PC-9 (cell line): ENCODE data around the gene SLC35B2. TPM values are rescaled to one million over a fixed set of nuclear protein-coding genes. Genes with fewer than 3 reads are reported as not detected.
A peak's percentile ranks its signal among the peaks of the same experiment; 100 is the strongest.

Experiments
- BruUV-seq: library from RNA; stranded (reverse); fragments of 400-500 nt; replicated peaks from 2 replicates; lab custom pipeline; 2021; lab: Mats Ljungman, UMichigan
- CTCF ChIA-PET: fragments of 300-600 bp; sonication (Branson Sonifier 250); formaldehyde crosslinking; loops from one replicate; lab custom pipeline; 2022; ENCODE audit warnings: antibody characterized with exemption; lab: Charles Lee
- POLR2A ChIA-PET: fragments of 300-600 bp; sonication (Branson Sonifier 250); formaldehyde crosslinking; loops from one replicate; lab custom pipeline; 2022; ENCODE audit warnings: antibody characterized with exemption; ENCODE audit not compliant: unreplicated experiment; lab: Charles Lee
- DNase-seq, 2 experiments: peaks; one replicate each; pipeline versions ENCODE4 v3.0.0 to v3.0.0-alpha.2; 2015 to 2022; ENCODE audit warnings: mixed read lengths in 1 of 2
- H2AFZ ChIP-seq: fragments of 200-600 bp; sonication (generic); 2 replicates; pipeline ENCODE4 v1.8.1; 2017; ENCODE audit warnings: antibody characterized with exemption
- H3F3A ChIP-seq: fragments of 200-600 bp; sonication (generic); 2 replicates; pipeline ENCODE4 v1.8.1; 2017; ENCODE audit warnings: antibody characterized with exemption, mild to moderate bottlenecking, low read depth; ENCODE audit not compliant: insufficient read depth
- H3K27ac ChIP-seq: fragments of 200-600 bp; sonication (generic); 2 replicates; pipeline ENCODE4 v1.6.1; 2016; ENCODE audit warnings: mixed run types
- H3K27me3 ChIP-seq: fragments of 200-600 bp; sonication (generic); 2 replicates; pipeline ENCODE4 v1.6.1; 2016; ENCODE audit warnings: low read depth, mixed run types; ENCODE audit not compliant: insufficient read depth
- H3K36me3 ChIP-seq: fragments of 200-600 bp; sonication (generic); 2 replicates; pipeline ENCODE4 v1.6.1; 2016; ENCODE audit warnings: low read depth, mixed run types
- H3K4me1 ChIP-seq: fragments of 200-600 bp; sonication (generic); replicated peaks from 2 replicates; pipeline ENCODE4 v1.6.1; 2016; ENCODE audit warnings: mixed run types; ENCODE audit not compliant: insufficient read depth
- H3K4me2 ChIP-seq: fragments of 200-600 bp; sonication (generic); 2 replicates; pipeline ENCODE4 v1.6.1; 2017; ENCODE audit warnings: mixed run types
- H3K4me3 ChIP-seq: fragments of 200-600 bp; sonication (generic); 2 replicates; pipeline ENCODE4 v1.6.1; 2016; ENCODE audit warnings: mixed run types
- H3K79me2 ChIP-seq: fragments of 200-600 bp; sonication (generic); 2 replicates; pipeline ENCODE4 v1.6.1; 2017; ENCODE audit warnings: low read depth, mixed run types
- H3K9me2 ChIP-seq: fragments of 200-600 bp; sonication (generic); 2 replicates; pipeline ENCODE4 v1.8.1; 2017; ENCODE audit warnings: mild to moderate bottlenecking; ENCODE audit not compliant: insufficient read depth
- H3K9me3 ChIP-seq: fragments of 200-600 bp; sonication (generic); 2 replicates; pipeline ENCODE4 v1.8.1; 2016; ENCODE audit warnings: low read depth; ENCODE audit not compliant: insufficient read depth
- H4K20me1 ChIP-seq: fragments of 200-600 bp; sonication (generic); 2 replicates; pipeline ENCODE4 v1.8.1; 2017; ENCODE audit not compliant: insufficient read depth
- CTCF ChIP-seq: fragments of 200-600 bp; sonication (generic); conservative IDR thresholded peaks from 2 replicates; pipeline ENCODE4 v1.6.1; 2017; ENCODE audit warnings: mixed run types, antibody characterized with exemption, mild to moderate bottlenecking, moderate library complexity
- EZH2 ChIP-seq: fragments of 200-600 bp; sonication (generic); IDR thresholded peaks from 2 replicates; pipeline ENCODE4 v1.8.0; 2017; ENCODE audit warnings: antibody characterized with exemption, low read depth
- intact Hi-C: fragments of 100-400 bp; cut with micrococcal nuclease; formaldehyde crosslinking; loops from one replicate; pipeline ENCODE4 v1.10.0; 2022; ENCODE audit not compliant: unreplicated experiment
- total RNA-seq: library from RNA; stranded (reverse); gene quantifications from 2 replicates; pipeline ENCODE4 v1.2.3, GENCODE V29; 2021

The SLC35B2 gene
- total RNA-seq, 1 experiment from 2014 or later: 59.7 TPM

- peak in 1 of 2 experiments; percentile 10 for DNase-seq
- CTCF ChIA-PET: interaction anchor here (0.8 kb wide), 1 partner anchor 8 kb away, joined by 3 read pairs; no protein-coding TSS in a partner anchor
These were observed 11.9 kb downstream of the SLC35B2 start for GRCh38 chr6:44245391-44245911.

GRCh38 chr6:44243345-44243744 lies 14.0 kb downstream of the SLC35B2 start:
- Histone ChIP-seq H4K20me1 (peaks cover 13% of the 10 kb centered on the region), H3K9me3 (no peaks in the 10 kb centered on the region), H3K27ac (no peak overlapping the region), H3K79me2 (peaks cover 15% of the 10 kb centered on the region), H3K9me2 (no peaks in the 10 kb centered on the region), H2AFZ (no peak overlapping the region), H3K27me3 (no peaks in the 10 kb centered on the region), H3K4me3 (no peak overlapping the region), H3K36me3 (peaks cover 8% of the 10 kb centered on the region), H3K4me1 (peaks cover under 1% of the 10 kb centered on the region), H3F3A (peaks cover 22% of the 10 kb centered on the region), H3K4me2 (no peak overlapping the region)
- intact Hi-C loops: no loop called here
- ChIA-PET CTCF (interaction anchor here (0.6 kb wide), 1 partner anchor 478 kb away, joined by 23 read pairs; no protein-coding TSS in a partner anchor), POLR2A (no interaction called here)
- BruUV-seq: no TSS peak
- TF ChIP-seq CTCF (no peak), EZH2 (no peak)
- DNase-seq: no peak

More at GRCh38 chr6:44245391-44245911, 11.9 kb downstream of the SLC35B2 start:
- peaks cover 22% of the 10 kb centered on the region for H3K4me1 ChIP-seq
- H3K4me2 ChIP-seq: peak overlapping the region; percentile 97
- H3K27me3 ChIP-seq: no peaks in the 10 kb centered on the region
- no TSS peak for BruUV-seq
- no peaks in the 10 kb centered on the region for H3K9me2 ChIP-seq
- H3F3A ChIP-seq: peaks cover 39% of the 10 kb centered on the region
- H4K20me1 ChIP-seq: peaks cover 34% of the 10 kb centered on the region
- no peak overlapping the region for H3K27ac ChIP-seq
- POLR2A ChIA-PET: interaction anchor here (0.6 to 1.2 kb wide), 3 partner anchors 19 to 157 kb away, joined by 3 to 11 read pairs (median 4); no protein-coding TSS in a partner anchor
- no peaks in the 10 kb centered on the region for H3K9me3 ChIP-seq
- H3K36me3 ChIP-seq: peaks cover 29% of the 10 kb centered on the region
- H3K79me2 ChIP-seq: peaks cover 36% of the 10 kb centered on the region
- H2AFZ ChIP-seq: peak overlapping the region; percentile 93
- H3K4me3 ChIP-seq: peak overlapping the region; percentile 98; the same call in 1 of the 2 replicates
- intact Hi-C loops: loop anchor here (5.0 kb wide), 1 partner anchor 128 kb away; no protein-coding TSS in a partner anchor
- TF ChIP-seq CTCF (no peak), EZH2 (no peak)

GRCh38 chr6:44238687-44239350 lies 18.5 kb downstream of the SLC35B2 start:
- H3K9me2 ChIP-seq: no peaks in the 10 kb centered on the region
- peaks cover 17% of the 10 kb centered on the region for H3K4me1 ChIP-seq
- H3K9me3 ChIP-seq: no peaks in the 10 kb centered on the region
- H3K4me3 ChIP-seq: no peak overlapping the region
- CTCF ChIA-PET: interaction anchor here (0.6 kb wide), 1 partner anchor 10 kb away, joined by 3 read pairs; no protein-coding TSS in a partner anchor
- peak in 1 of 2 experiments; percentile 34 for DNase-seq
- H3F3A ChIP-seq: peaks cover 27% of the 10 kb centered on the region
- no peaks in the 10 kb centered on the region for H3K79me2 ChIP-seq
- no peaks in the 10 kb centered on the region for H4K20me1 ChIP-seq
- intact Hi-C loops: no loop called here
- H3K27ac ChIP-seq: no peak overlapping the region
- H3K36me3 ChIP-seq: no peaks in the 10 kb centered on the region
- H2AFZ ChIP-seq: no peak overlapping the region
- H3K4me2 ChIP-seq: no peak overlapping the region; the same call in 1 of the 2 replicates
- TF ChIP-seq EZH2: no peak
- TF ChIP-seq CTCF: no peak
- no peaks in the 10 kb centered on the region for H3K27me3 ChIP-seq
- BruUV-seq: no TSS peak
- POLR2A ChIA-PET: no interaction called here
